SK-N-MC (cell line): ENCODE data around the gene HOXA1.

Source experiments
- DNase-seq: peaks from one replicate; pipeline ENCODE4 v3.0.0-alpha.2; 2011; ENCODE audit warnings: low read depth, low spot score
- H3K27ac ChIP-seq: fragments of 200-600 bp; sonication (generic); 2 replicates; pipeline ENCODE4 v1.5.1; 2016; ENCODE audit warnings: mixed run types
- H3K36me3 ChIP-seq: fragments of 200-600 bp; sonication (generic); 2 replicates; pipeline ENCODE4 v1.6.1; 2017; ENCODE audit warnings: antibody characterized with exemption, low read length, mixed read lengths; ENCODE audit not compliant: insufficient read depth
- H3K4me3 ChIP-seq: fragments of 200-600 bp; sonication (generic); 2 replicates; pipeline ENCODE4 v1.5.1; 2016
- H3K9ac ChIP-seq: fragments of 200-600 bp; sonication (generic); 2 replicates; pipeline ENCODE4 v1.8.0; 2017; ENCODE audit warnings: mixed run types, mixed read lengths; ENCODE audit not compliant: insufficient read length
- H3K9me3 ChIP-seq: fragments of 200-600 bp; sonication (generic); 2 replicates; pipeline ENCODE4 v1.6.1; 2017; ENCODE audit warnings: low read depth, mild to moderate bottlenecking, antibody characterized with exemption, low read length, moderate library complexity, mixed read lengths
- EZH2 ChIP-seq: fragments of 200-600 bp; sonication (generic); IDR thresholded peaks from one replicate; pipeline ENCODE4 v1.6.1; 2017; ENCODE audit warnings: antibody characterized with exemption
- FOXP2 ChIP-seq: optimal IDR thresholded peaks from 2 replicates; pipeline ENCODE3; 2011; ENCODE audit warnings: mild to moderate bottlenecking, moderate library complexity; ENCODE audit not compliant: insufficient read depth; ENCODE audit errors: extremely low read length, control extremely low read depth
- POLR2AphosphoS5 ChIP-seq: IDR thresholded peaks from 2 replicates; pipeline ENCODE4 v1.6.1; 2012; ENCODE audit warnings: mild to moderate bottlenecking, low read depth, low read length, borderline replicate concordance

HOXA1 gene

GRCh38 chr7:27123007-27123476 lies 27.2 kb upstream of the HOXA1 start:
- H3K36me3 ChIP-seq: no peaks in the 10 kb centered on the region
- no peak overlapping the region for H3K4me3 ChIP-seq
- H3K27ac ChIP-seq: no peak overlapping the region
- DNase-seq: no peak
- H3K9me3 ChIP-seq: no peaks in the 10 kb centered on the region
- no peak overlapping the region for H3K9ac ChIP-seq
- no peak for TF ChIP-seq POLR2AphosphoS5
- no peak for TF ChIP-seq FOXP2
- no peak for TF ChIP-seq EZH2

- H3K9ac ChIP-seq: no peak overlapping the region
- H3K27ac ChIP-seq: no peak overlapping the region
- no peaks in the 10 kb centered on the region for H3K36me3 ChIP-seq
- DNase-seq: no peak
- no peaks in the 10 kb centered on the region for H3K9me3 ChIP-seq
- no peak overlapping the region for H3K4me3 ChIP-seq
- TF ChIP-seq POLR2AphosphoS5: no peak
- TF ChIP-seq EZH2: no peak
- no peak for TF ChIP-seq FOXP2
Observed at GRCh38 chr7:27122077-27122910, 26.5 kb upstream of the HOXA1 start.

GRCh38 chr7:27121684-27122076 lies 25.9 kb upstream of the HOXA1 start:
- no peak for TF ChIP-seq FOXP2
- no peak for TF ChIP-seq POLR2AphosphoS5
- TF ChIP-seq EZH2: no peak
- Histone ChIP-seq H3K9ac (no peak overlapping the region), H3K36me3 (no peaks in the 10 kb centered on the region), H3K4me3 (no peak overlapping the region), H3K27ac (no peak overlapping the region), H3K9me3 (no peaks in the 10 kb centered on the region)
- no peak for DNase-seq

- Histone ChIP-seq H3K36me3 (no peaks in the 10 kb centered on the region), H3K9ac (no peak overlapping the region), H3K9me3 (no peaks in the 10 kb centered on the region), H3K4me3 (no peak overlapping the region), H3K27ac (no peak overlapping the region)
- no peak for TF ChIP-seq FOXP2
- TF ChIP-seq EZH2: no peak
- no peak for TF ChIP-seq POLR2AphosphoS5
- DNase-seq: no peak
Observed at GRCh38 chr7:27119412-27119911, 23.7 kb upstream of the HOXA1 start.

GRCh38 chr7:27118580-27118979 lies 22.8 kb upstream of the HOXA1 start:
- Histone ChIP-seq H3K9me3 (no peaks in the 10 kb centered on the region), H3K36me3 (no peaks in the 10 kb centered on the region), H3K9ac (no peak overlapping the region), H3K4me3 (no peak overlapping the region), H3K27ac (no peak overlapping the region)
- TF ChIP-seq EZH2: no peak
- no peak for TF ChIP-seq POLR2AphosphoS5
- TF ChIP-seq FOXP2: no peak
- no peak for DNase-seq

GRCh38 chr7:27117887-27118491 lies 22.2 kb upstream of the HOXA1 start:
- Histone ChIP-seq H3K36me3 (no peaks in the 10 kb centered on the region), H3K9ac (no peak overlapping the region), H3K27ac (no peak overlapping the region), H3K4me3 (no peak overlapping the region), H3K9me3 (no peaks in the 10 kb centered on the region)
- DNase-seq: no peak
- no peak for TF ChIP-seq FOXP2
- no peak for TF ChIP-seq EZH2
- no peak for TF ChIP-seq POLR2AphosphoS5

- Histone ChIP-seq H3K27ac (no peak overlapping the region), H3K4me3 (no peak overlapping the region)
Observed at GRCh38 chr7:27116962-27117886, 21.4 kb upstream of the HOXA1 start.

More at GRCh38 chr7:27116962-27117886, 21.4 kb upstream of the HOXA1 start:
- TF ChIP-seq EZH2: no peak
- TF ChIP-seq FOXP2: no peak
- no peak for TF ChIP-seq POLR2AphosphoS5
- H3K9ac ChIP-seq: no peak overlapping the region
- no peaks in the 10 kb centered on the region for H3K36me3 ChIP-seq
- DNase-seq: no peak
- no peaks in the 10 kb centered on the region for H3K9me3 ChIP-seq
